A673 (cell line): ENCODE results near the gene SOX5.

Experiments used
- EZH2 ChIP-seq: fragments of 200-600 bp; sonication (generic); IDR thresholded peaks from 2 replicates; pipeline ENCODE4 v1.6.1; 2017; ENCODE audit warnings: borderline replicate concordance, low read depth, mild to moderate bottlenecking, mixed read lengths, antibody characterized with exemption, low read length; ENCODE audit not compliant: poor library complexity, severe bottlenecking
- TF ChIP-seq, protein P1 (sequence below): fragments of 300-800, 200-600 bp; sonication (generic); conservative IDR thresholded peaks from 2 replicates; pipeline ENCODE4 v1.5.1; 2017; ENCODE audit warnings: low read depth, mild to moderate bottlenecking, antibody characterized with exemption, low read length, moderate library complexity, mixed read lengths

GRCh38 chr12:23949348-23950209 lies at the start of gene SOX5:
- TF ChIP-seq, protein P1, sequence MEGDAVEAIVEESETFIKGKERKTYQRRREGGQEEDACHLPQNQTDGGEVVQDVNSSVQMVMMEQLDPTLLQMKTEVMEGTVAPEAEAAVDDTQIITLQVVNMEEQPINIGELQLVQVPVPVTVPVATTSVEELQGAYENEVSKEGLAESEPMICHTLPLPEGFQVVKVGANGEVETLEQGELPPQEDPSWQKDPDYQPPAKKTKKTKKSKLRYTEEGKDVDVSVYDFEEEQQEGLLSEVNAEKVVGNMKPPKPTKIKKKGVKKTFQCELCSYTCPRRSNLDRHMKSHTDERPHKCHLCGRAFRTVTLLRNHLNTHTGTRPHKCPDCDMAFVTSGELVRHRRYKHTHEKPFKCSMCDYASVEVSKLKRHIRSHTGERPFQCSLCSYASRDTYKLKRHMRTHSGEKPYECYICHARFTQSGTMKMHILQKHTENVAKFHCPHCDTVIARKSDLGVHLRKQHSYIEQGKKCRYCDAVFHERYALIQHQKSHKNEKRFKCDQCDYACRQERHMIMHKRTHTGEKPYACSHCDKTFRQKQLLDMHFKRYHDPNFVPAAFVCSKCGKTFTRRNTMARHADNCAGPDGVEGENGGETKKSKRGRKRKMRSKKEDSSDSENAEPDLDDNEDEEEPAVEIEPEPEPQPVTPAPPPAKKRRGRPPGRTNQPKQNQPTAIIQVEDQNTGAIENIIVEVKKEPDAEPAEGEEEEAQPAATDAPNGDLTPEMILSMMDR, result no peak
- no peak for TF ChIP-seq EZH2
